Testis (tissue), 2 donors: Measurements from ENCODE around the gene DMBT1.

Experiments
- POLR2A ChIP-seq: fragments of 450-650 bp; IDR thresholded peaks from one replicate; pipeline ENCODE4 v1.6.1; 2017; ENCODE audit warnings: antibody characterized with exemption, mild to moderate bottlenecking, moderate library complexity
- TF ChIP-seq, protein P1 (sequence below), 3 experiments: fragments of 450-650 bp in 2 of 3; fragments of 200-600 bp in 1 of 3; sonication (generic) in 1 of 3; IDR thresholded peaks; one replicate each; pipeline ENCODE4 v1.5.1; 2016 to 2019; ENCODE audit warnings: antibody characterized with exemption in 3 of 3, mild to moderate bottlenecking in 2 of 3, moderate library complexity in 1 of 3

DNA sequence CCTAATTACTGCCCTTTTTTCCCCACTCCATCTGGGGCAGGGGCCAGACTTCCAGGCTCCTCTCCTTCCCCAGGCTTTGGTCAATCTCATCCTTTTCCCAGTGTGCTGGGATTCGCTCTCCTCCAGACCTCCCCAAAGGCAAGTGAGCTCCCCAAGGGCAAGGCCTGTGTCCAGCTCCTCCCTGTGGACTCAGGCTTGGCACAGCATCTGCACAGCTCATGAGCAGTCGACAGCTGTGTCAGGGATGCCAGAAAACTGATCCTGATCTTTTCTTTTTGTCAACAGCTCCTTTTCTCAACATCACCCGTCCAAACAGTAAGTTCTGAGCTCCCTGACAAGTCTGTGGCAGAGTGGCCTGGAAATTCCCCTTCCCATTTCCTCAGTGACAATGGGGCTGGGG lies 72.0 kb downstream of the DMBT1 start:
- TF ChIP-seq, protein P1, sequence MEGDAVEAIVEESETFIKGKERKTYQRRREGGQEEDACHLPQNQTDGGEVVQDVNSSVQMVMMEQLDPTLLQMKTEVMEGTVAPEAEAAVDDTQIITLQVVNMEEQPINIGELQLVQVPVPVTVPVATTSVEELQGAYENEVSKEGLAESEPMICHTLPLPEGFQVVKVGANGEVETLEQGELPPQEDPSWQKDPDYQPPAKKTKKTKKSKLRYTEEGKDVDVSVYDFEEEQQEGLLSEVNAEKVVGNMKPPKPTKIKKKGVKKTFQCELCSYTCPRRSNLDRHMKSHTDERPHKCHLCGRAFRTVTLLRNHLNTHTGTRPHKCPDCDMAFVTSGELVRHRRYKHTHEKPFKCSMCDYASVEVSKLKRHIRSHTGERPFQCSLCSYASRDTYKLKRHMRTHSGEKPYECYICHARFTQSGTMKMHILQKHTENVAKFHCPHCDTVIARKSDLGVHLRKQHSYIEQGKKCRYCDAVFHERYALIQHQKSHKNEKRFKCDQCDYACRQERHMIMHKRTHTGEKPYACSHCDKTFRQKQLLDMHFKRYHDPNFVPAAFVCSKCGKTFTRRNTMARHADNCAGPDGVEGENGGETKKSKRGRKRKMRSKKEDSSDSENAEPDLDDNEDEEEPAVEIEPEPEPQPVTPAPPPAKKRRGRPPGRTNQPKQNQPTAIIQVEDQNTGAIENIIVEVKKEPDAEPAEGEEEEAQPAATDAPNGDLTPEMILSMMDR (IDR thresholded peaks at IDR 0.05), result no peak
- TF ChIP-seq POLR2A, result no peak
